IMR-90 (cell line): ENCODE measurements around the gene FOXP1. TPM values are rescaled to one million over a fixed set of nuclear protein-coding genes. Genes with fewer than 3 reads are reported as not detected.

Source experiments
- ATAC-seq: fragments of 200-7000 bp; cut with Tn5 transposase; 2 replicates; pipeline ENCODE4 v1.9.1; 2020; ENCODE audit warnings: low read depth, mild to moderate bottlenecking, moderate library complexity
- BruUV-seq: library from RNA; stranded (reverse); fragments of 400-500 nt; replicated peaks from 2 replicates; lab custom pipeline; 2021; lab: Mats Ljungman, UMichigan
- CTCF ChIA-PET: fragments of 300-600 bp; formaldehyde crosslinking; extraction: SDS; loops from one replicate; lab custom pipeline; 2021; ENCODE audit warnings: antibody characterized with exemption; lab: Yijun Ruan, JAX
- POLR2A ChIA-PET: fragments of 300-600 bp; sonication (Branson Sonifier 250); formaldehyde crosslinking; loops from one replicate; lab custom pipeline; 2022; ENCODE audit warnings: antibody characterized with exemption; ENCODE audit not compliant: unreplicated experiment; lab: Charles Lee
- DNase-seq: peaks from one replicate; pipeline ENCODE4 v3.0.0; 2013
- H2AFZ ChIP-seq: replicated peaks from 2 replicates; pipeline ENCODE3; 2013; ENCODE audit warnings: low read length, mild to moderate bottlenecking; ENCODE audit not compliant: poor library complexity
- H2AK5ac ChIP-seq: 2 replicates; pipeline ENCODE4 v1.6.1; 2013; ENCODE audit warnings: low read depth, low read length, inconsistent platforms
- H2AK9ac ChIP-seq: replicated peaks from 2 replicates; pipeline ENCODE3; 2013; ENCODE audit warnings: mild to moderate bottlenecking, low read depth, low read length, moderate library complexity; ENCODE audit not compliant: poor library complexity
- H2BK120ac ChIP-seq: 2 replicates; pipeline ENCODE4 v1.6.1; 2013; ENCODE audit warnings: low read depth, low read length, inconsistent platforms
- H2BK15ac ChIP-seq: 3 replicates; pipeline ENCODE4 v1.6.1; 2013; ENCODE audit warnings: low read depth, low read length, inconsistent platforms
- H2BK20ac ChIP-seq: 2 replicates; pipeline ENCODE4 v1.6.1; 2013; ENCODE audit warnings: low read depth, mild to moderate bottlenecking, inconsistent platforms, low read length, moderate library complexity
- H2BK5ac ChIP-seq: 2 replicates; pipeline ENCODE4 v1.6.1; 2013; ENCODE audit warnings: mild to moderate bottlenecking, low read depth, low read length, inconsistent platforms; ENCODE audit not compliant: poor library complexity, severe bottlenecking
- H3K14ac ChIP-seq: replicated peaks from 2 replicates; pipeline ENCODE4 v1.6.1; 2013; ENCODE audit warnings: low read depth, low read length, inconsistent platforms
- H3K18ac ChIP-seq: 2 replicates; pipeline ENCODE4 v1.6.1; 2013; ENCODE audit warnings: low read depth, low read length, control low read depth
- H3K23ac ChIP-seq: 2 replicates; pipeline ENCODE4 v1.6.1; 2013; ENCODE audit warnings: low read depth, low read length, inconsistent platforms
- H3K27ac ChIP-seq: 2 replicates; pipeline ENCODE4 v1.5.1; 2013; ENCODE audit warnings: mild to moderate bottlenecking, control low read depth, low read length; ENCODE audit not compliant: insufficient read depth
- H3K27me3 ChIP-seq: 2 replicates; pipeline ENCODE4 v1.6.1; 2013; ENCODE audit warnings: low read length; ENCODE audit not compliant: control insufficient read depth, insufficient read depth
- H3K36me3 ChIP-seq: 2 replicates; pipeline ENCODE4 v1.6.1; 2013; ENCODE audit warnings: low read length, mixed read lengths; ENCODE audit not compliant: control insufficient read depth, insufficient read depth
- H3K4ac ChIP-seq: 2 replicates; pipeline ENCODE4 v1.6.1; 2013; ENCODE audit warnings: low read depth, low read length, inconsistent platforms
- H3K4me1 ChIP-seq: 2 replicates; pipeline ENCODE4 v1.6.1; 2013; ENCODE audit warnings: low read length, mixed read lengths; ENCODE audit not compliant: control insufficient read depth, insufficient read depth
- H3K4me2 ChIP-seq: 2 replicates; pipeline ENCODE4 v1.6.1; 2013; ENCODE audit warnings: low read depth, mild to moderate bottlenecking, control low read depth, low read length, moderate library complexity
- H3K4me3 ChIP-seq: 2 replicates; pipeline ENCODE4 v1.5.1; 2013; ENCODE audit warnings: low read depth, mild to moderate bottlenecking, control low read depth, low read length, moderate library complexity; ENCODE audit not compliant: insufficient read depth
- H3K56ac ChIP-seq: 2 replicates; pipeline ENCODE4 v1.6.1; 2013; ENCODE audit warnings: low read length, inconsistent platforms; ENCODE audit not compliant: insufficient read depth; ENCODE audit errors: extremely low read depth
- H3K79me1 ChIP-seq, 2 experiments: 2 replicates each; pipeline ENCODE4 v1.6.1; 2013; ENCODE audit warnings: low read length in 2 of 2, inconsistent platforms in 1 of 2, low read depth in 1 of 2
- H3K9ac ChIP-seq: 2 replicates; pipeline ENCODE4 v1.6.1; 2013; ENCODE audit warnings: low read depth, low read length, control low read depth
- H3K9me1 ChIP-seq: 2 replicates; pipeline ENCODE4 v1.6.1; 2013; ENCODE audit warnings: low read length, inconsistent platforms; ENCODE audit not compliant: insufficient read depth
- H3K9me3 ChIP-seq: 2 replicates; pipeline ENCODE4 v1.6.1; 2013; ENCODE audit warnings: low read length; ENCODE audit not compliant: control insufficient read depth, insufficient read depth
- H4K20me1 ChIP-seq: 2 replicates; pipeline ENCODE4 v1.6.1; 2013; ENCODE audit warnings: low read length, inconsistent platforms; ENCODE audit not compliant: insufficient read depth
- H4K5ac ChIP-seq: 2 replicates; pipeline ENCODE4 v1.6.1; 2013; ENCODE audit warnings: mild to moderate bottlenecking, low read depth, low read length, control low read depth
- H4K8ac ChIP-seq, 2 experiments: 2 replicates each; pipeline ENCODE4 v1.6.1; 2013; ENCODE audit warnings: low read depth in 2 of 2, low read length in 2 of 2, control low read depth in 1 of 2, inconsistent platforms in 1 of 2
- H4K91ac ChIP-seq: 2 replicates; pipeline ENCODE4 v1.6.1; 2013; ENCODE audit warnings: low read depth, low read length, inconsistent platforms; ENCODE audit not compliant: insufficient read depth
- BHLHE40 ChIP-seq: fragments of 150-350 bp; IDR thresholded peaks from 2 replicates; pipeline ENCODE4 v1.6.1; 2016; ENCODE audit warnings: mild to moderate bottlenecking, low read depth, low read length
- MAFK ChIP-seq: IDR thresholded peaks from 2 replicates; pipeline ENCODE4 v1.6.1; 2012; ENCODE audit warnings: low read depth, low read length, improper control_type of control experiment
- MAZ ChIP-seq: IDR thresholded peaks from 2 replicates; pipeline ENCODE4 v1.6.1; 2012; ENCODE audit warnings: low read depth, mild to moderate bottlenecking, low read length, improper control_type of control experiment, moderate library complexity, borderline replicate concordance
- NFE2L2 ChIP-seq: fragments of 150-350 bp; IDR thresholded peaks from 2 replicates; pipeline ENCODE4 v1.6.1; 2016; ENCODE audit warnings: low read depth, mild to moderate bottlenecking, low read length
- POLR2A ChIP-seq: IDR thresholded peaks from 2 replicates; pipeline ENCODE4 v1.6.1; 2012; ENCODE audit warnings: mild to moderate bottlenecking, low read depth, low read length
- RAD21 ChIP-seq: IDR thresholded peaks from 2 replicates; pipeline ENCODE4 v1.6.1; 2012; ENCODE audit warnings: low read length, improper control_type of control experiment
- RCOR1 ChIP-seq: IDR thresholded peaks from 2 replicates; pipeline ENCODE4 v1.6.1; 2012; ENCODE audit warnings: mild to moderate bottlenecking, low read length, improper control_type of control experiment; ENCODE audit not compliant: insufficient replicate concordance
- RFX5 ChIP-seq: IDR thresholded peaks from 2 replicates; pipeline ENCODE4 v1.8.0; 2012; ENCODE audit warnings: low read depth, mild to moderate bottlenecking, low read length, moderate library complexity
- SMC3 ChIP-seq: fragments of 150-350 bp; IDR thresholded peaks from 2 replicates; pipeline ENCODE4 v1.6.1; 2016; ENCODE audit warnings: low read depth, mild to moderate bottlenecking, antibody characterized with exemption, low read length, moderate library complexity
- WGBS, 2 experiments: methylation state at CpG; one replicate each; pipeline versions ENCODE4 v1.1.5 to v1.1.7; 2013; ENCODE audit warnings: missing lambda C conversion rate in 2 of 2; ENCODE audit not compliant: insufficient read length in 1 of 2; ENCODE audit errors: extremely low coverage in 2 of 2; 5-methylcytosine and 5-hydroxymethylcytosine counted together
- dilution Hi-C: fragments of 300-500 bp; cut with HindIII; formaldehyde crosslinking; loops from one replicate; pipeline ENCODE4 v1.14.3; 2018; ENCODE audit warnings: low sequenced_read_pairs; ENCODE audit not compliant: unreplicated experiment
- in situ Hi-C: fragments of 300-500 bp; cut with MboI; formaldehyde crosslinking; loops from 3 replicates; pipeline ENCODE4 v1.14.3; 2019; ENCODE audit warnings: low sequenced_read_pairs, inconsistent platforms, mixed read lengths
- intact Hi-C: fragments of 100-400 bp; cut with micrococcal nuclease; formaldehyde crosslinking; loops from 2 replicates; pipeline ENCODE4 v1.10.0; 2022
- polyA plus RNA-seq, 3 experiments: library from polyadenylated mRNA; depleted of rRNA; stranded (reverse); fragments of >200 nt; gene quantifications; 2 replicates each; pipeline ENCODE4 v1.2.3, GENCODE V29; 2012; ENCODE audit warnings: low replicate concordance in 1 of 3
- total RNA-seq: library from RNA; depleted of rRNA; stranded (reverse); fragments of >200 nt; gene quantifications from 2 replicates; pipeline ENCODE4 v1.2.3, GENCODE V29; 2012
- TF ChIP-seq, protein P1 (sequence below): fragments of 150-350 bp; IDR thresholded peaks from 2 replicates; pipeline ENCODE4 v1.6.1; 2016; ENCODE audit warnings: low read depth, mild to moderate bottlenecking, low read length, moderate library complexity, borderline replicate concordance

Gene FOXP1
- total and polyA plus RNA-seq, 2 of the 4 experiments (the other 2 are of a cell fraction) = 37.0 to 132 TPM

DNA sequence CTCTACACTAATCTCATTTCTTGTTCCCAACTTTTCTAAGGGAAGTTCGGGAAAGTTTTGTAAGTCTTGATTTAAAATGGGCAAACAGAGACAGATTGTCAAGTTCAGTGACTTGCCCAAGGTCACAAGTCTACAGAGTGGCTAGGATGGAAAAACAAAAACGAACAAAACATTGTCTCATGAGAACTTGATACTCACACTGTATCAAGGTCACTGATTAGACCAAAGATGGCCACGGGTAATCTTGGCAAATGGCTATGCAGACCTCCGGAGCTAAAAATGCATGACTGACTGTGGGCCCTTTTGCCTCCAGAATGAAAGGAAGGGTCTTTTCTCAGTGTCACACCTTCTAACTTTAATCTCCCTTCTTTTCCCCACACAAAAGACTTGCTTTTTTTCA lies 460.9 kb downstream of the FOXP1 start:
- Histone ChIP-seq H2BK20ac (no peak overlapping the region), H3K18ac (no peak overlapping the region), H2BK5ac (no peak overlapping the region), H4K5ac (no peak overlapping the region), H4K91ac (no peak overlapping the region), H3K56ac (no peak overlapping the region), H3K79me1 (peaks cover 44 to 66% of the 10 kb centered on the region in 2 experiments), H3K4ac (no peak overlapping the region), H2BK120ac (no peak overlapping the region), H4K20me1 (0 out of 2 replicates have a peak, but pooled peaks cover 3% of the 10 kb centered on the region), H2AK5ac (no peak overlapping the region), H3K9ac (no peak overlapping the region), H3K9me3 (no peaks in the 10 kb centered on the region), H4K8ac (no peak overlapping the region), H3K4me1 (peaks cover 9% of the 10 kb centered on the region), H3K9me1 (peaks cover 13% of the 10 kb centered on the region), H3K36me3 (no peaks in the 10 kb centered on the region; the same call in 1 of the 2 replicates), H3K4me3 (no peak overlapping the region), H3K23ac (peak overlapping the region; percentile 20; the same call in 1 of the 2 replicates), H3K27me3 (no peaks in the 10 kb centered on the region), H3K4me2 (no peak overlapping the region), H3K14ac (no peak overlapping the region), H2AFZ (no peak overlapping the region), H2BK15ac (no peak overlapping the region), H3K27ac (no peak overlapping the region), H2AK9ac (no peak overlapping the region)
- ChIA-PET CTCF (no interaction called here), POLR2A (no interaction called here)
- TF ChIP-seq RAD21 (no peak), BHLHE40 (no peak), MAZ (no peak), MAFK (no peak), RCOR1 (no peak), RFX5 (no peak), NFE2L2 (no peak), POLR2A (no peak), SMC3 (no peak)
- TF ChIP-seq, protein P1, sequence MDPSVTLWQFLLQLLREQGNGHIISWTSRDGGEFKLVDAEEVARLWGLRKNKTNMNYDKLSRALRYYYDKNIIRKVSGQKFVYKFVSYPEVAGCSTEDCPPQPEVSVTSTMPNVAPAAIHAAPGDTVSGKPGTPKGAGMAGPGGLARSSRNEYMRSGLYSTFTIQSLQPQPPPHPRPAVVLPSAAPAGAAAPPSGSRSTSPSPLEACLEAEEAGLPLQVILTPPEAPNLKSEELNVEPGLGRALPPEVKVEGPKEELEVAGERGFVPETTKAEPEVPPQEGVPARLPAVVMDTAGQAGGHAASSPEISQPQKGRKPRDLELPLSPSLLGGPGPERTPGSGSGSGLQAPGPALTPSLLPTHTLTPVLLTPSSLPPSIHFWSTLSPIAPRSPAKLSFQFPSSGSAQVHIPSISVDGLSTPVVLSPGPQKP = no peak
- in situ Hi-C loops = no loop called here
- no CpG with 5 or more reads among the region's 4 CpGs for WGBS, 2 experiments
- dilution Hi-C loops = no loop called here
- no TSS peak for BruUV-seq
- DNase-seq (no peak), ATAC-seq (no peak)
- intact Hi-C loops = no loop called here
